Stimulated activated CD8-positive, alpha-beta memory T cell treated with anti-CD3 and anti-CD28 coated beads, Interleukin-15, amount 100 ng/mL, for 4 hours (primary cell): ENCODE measurements around the gene PPP1R14C.
"Not testable (repeated sequence)": the region's sequence is repeated elsewhere in the genome, so short reads cannot be mapped to it uniquely, and the experiment has no call there.

Experiments used
- DNase-seq, 2 donors: peaks; one replicate each; pipeline ENCODE4 v3.0.0-alpha.2; 2020; ENCODE audit warnings: low read depth in 2 of 2

PPP1R14C gene

GRCh38 chr6:150142670-150143515, at the start of gene PPP1R14C:
PPP1R14C (plus strand) TSS chr6:150143044; CDS start chr6:150143193, 149 bp downstream.
- peak in 1 of 2 donors; percentile 3 for DNase-seq

- DNase-seq = no peak
These were observed 49.4 kb upstream of the PPP1R14C start for GRCh38 chr6:150093397-150093796.

GRCh38 chr6:150098155-150098554, 44.7 kb upstream of the PPP1R14C start:
- no peak for DNase-seq

GRCh38 chr6:150099546-150099945, 43.3 kb upstream of the PPP1R14C start:
- no peak for DNase-seq

- DNase-seq = no peak
These were observed 42.9 kb upstream of the PPP1R14C start for GRCh38 chr6:150099953-150100352.

- no peak for DNase-seq
These were observed 42.1 kb upstream of the PPP1R14C start for GRCh38 chr6:150100745-150101144.

- DNase-seq = no peak
These were observed 40.0 kb upstream of the PPP1R14C start for GRCh38 chr6:150102750-150103270.

GRCh38 chr6:150112233-150112632, 30.6 kb upstream of the PPP1R14C start:
- DNase-seq = no peak

- no peak for DNase-seq
These were observed 27.1 kb upstream of the PPP1R14C start for GRCh38 chr6:150115769-150116168.

- DNase-seq = no peak
These were observed 26.5 kb upstream of the PPP1R14C start for GRCh38 chr6:150116200-150116800.

GRCh38 chr6:150118203-150118602, 24.6 kb upstream of the PPP1R14C start:
- no peak for DNase-seq

- DNase-seq = no peak
These were observed 24.2 kb upstream of the PPP1R14C start for GRCh38 chr6:150118627-150119026.

- no peak for DNase-seq
These were observed 23.7 kb upstream of the PPP1R14C start for GRCh38 chr6:150119173-150119572.

GRCh38 chr6:150123645-150124044, 19.2 kb upstream of the PPP1R14C start:
- no peak for DNase-seq

GRCh38 chr6:150124235-150124634, 18.6 kb upstream of the PPP1R14C start:
- DNase-seq = no peak

- no peak for DNase-seq
These were observed 16.1 kb upstream of the PPP1R14C start for GRCh38 chr6:150126641-150127291.

GRCh38 chr6:150128425-150128824, 14.4 kb upstream of the PPP1R14C start:
- DNase-seq = no peak

- no peak for DNase-seq
These were observed 13.0 kb upstream of the PPP1R14C start for GRCh38 chr6:150129616-150130505.

- no peak for DNase-seq
These were observed 9.2 kb upstream of the PPP1R14C start for GRCh38 chr6:150133686-150134085.

- no peak for DNase-seq
These were observed 8.4 kb upstream of the PPP1R14C start for GRCh38 chr6:150134280-150134920.

- not testable (repeated sequence) for DNase-seq
These were observed 5.1 kb upstream of the PPP1R14C start for GRCh38 chr6:150137711-150138110.
